ENCODE data around the gene DHX34.

DNA sequence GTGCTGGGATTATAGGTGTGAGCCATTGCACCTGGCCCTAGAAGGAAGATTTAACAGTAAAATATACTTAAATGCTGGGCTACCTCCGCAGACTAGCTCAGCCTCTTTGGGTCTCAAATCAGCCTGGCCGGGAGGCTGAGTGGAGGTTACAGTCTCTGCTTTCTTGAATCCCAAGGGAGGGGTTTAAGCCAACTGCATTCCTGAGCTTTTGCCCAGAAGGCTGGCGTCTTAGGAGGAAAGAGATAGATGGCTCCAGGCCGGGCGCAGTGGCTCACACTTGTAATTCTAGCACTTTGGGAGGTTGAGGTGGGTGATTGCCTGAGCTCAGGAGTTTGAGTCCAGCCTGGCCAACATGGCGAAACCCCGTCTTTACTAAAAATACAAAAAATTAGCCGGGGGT is 40.1 kb upstream of the DHX34 start:
- TF ChIP-seq YY1 (IDR thresholded peaks at IDR 0.05; ENCODE audit: insufficient read depth, insufficient read length) = no peak
- TF ChIP-seq ZNF274 (IDR thresholded peaks at IDR 0.05; ENCODE audit: low read depth, low read length) = no peak
- no peak for TF ChIP-seq SUZ12 (IDR thresholded peaks at IDR 0.05; ENCODE audit: extremely low read depth, insufficient read depth, insufficient read length)

All from NT2/D1 (cell line).